Activated gamma-delta T cell treated with anti-CD3 and anti-CD28 coated beads, Interleukin-2, amount 50 U/mL, for 16 hours (primary cell): ENCODE measurements around the gene SPHK2.
"Not testable (repeated sequence)": the region's sequence is repeated elsewhere in the genome, so short reads cannot be mapped to it uniquely, and the experiment has no call there.

Experiments used
- DNase-seq: peaks from one replicate; pipeline ENCODE4 v3.0.0-alpha.2; 2020; ENCODE audit warnings: low read depth

Gene SPHK2

DNA sequence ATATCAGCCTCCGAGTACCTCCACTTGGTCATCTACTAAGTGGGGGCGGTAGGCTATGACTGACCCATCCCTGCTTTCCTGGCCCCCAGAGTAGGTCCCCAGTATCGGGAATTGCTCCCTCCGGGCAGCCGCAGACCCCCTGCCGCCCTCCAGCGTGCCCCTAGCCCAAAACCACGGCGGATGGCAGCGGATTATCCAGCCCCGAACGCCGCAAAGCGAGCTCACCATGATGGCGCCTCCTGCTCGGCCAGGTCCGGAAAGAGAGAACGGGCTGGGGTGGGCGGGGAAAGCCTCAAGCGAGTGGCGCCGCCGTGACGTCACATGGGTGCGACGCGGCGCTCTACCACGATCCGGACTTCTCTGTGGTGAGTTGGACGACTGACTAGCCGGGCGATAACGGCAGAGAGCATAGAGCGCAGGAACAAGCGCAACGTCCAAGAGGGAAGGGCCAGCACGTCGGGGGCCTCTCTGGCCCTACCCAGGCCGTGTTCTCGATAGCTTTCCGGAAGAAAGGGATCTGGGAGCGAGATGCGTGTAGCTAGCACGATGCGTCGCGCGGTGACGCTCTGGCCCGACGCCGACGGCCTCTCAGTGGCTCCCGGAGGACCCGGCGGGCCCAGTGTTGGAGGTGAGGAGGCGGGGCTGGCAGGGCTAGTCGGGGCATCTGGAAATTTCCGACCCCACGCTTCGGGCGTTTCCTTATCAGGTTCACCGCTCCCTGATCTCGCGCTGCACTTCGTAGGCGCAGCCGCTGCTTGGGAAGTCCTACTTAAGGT, at the start of gene SPHK2, which contains the start of gene RPL18:
TSS of gene SPHK2 (plus strand) at position 591 of the 776 bp plus-strand sequence. CDS start 1,009 bp downstream, outside the sequence.
TSS of gene RPL18 (minus strand) at position 263 of the 776 bp plus-strand sequence. CDS start at position 228, 35 bp downstream.
- DNase-seq = peak; percentile 95

DNA sequence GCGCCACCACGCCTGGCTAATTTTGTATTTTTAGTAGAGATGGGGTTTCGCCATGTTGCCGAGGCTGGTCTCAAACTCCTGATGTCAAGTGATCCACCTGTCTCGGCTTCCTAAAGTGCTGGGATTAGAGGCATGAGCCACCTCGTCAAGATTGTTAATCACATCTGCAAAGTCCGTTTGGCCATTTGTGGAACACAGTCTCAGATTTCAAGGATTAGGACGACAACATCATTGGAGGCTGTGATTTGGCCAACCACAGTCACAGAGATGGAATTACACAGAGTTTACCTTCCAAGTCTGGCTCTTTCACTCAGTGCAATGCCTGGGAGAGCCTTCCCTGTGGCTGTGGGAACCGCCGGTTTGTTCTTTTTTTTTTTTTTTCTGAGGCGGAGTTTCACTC, 49.5 kb upstream of the SPHK2 start:
- no peak for DNase-seq

DNA sequence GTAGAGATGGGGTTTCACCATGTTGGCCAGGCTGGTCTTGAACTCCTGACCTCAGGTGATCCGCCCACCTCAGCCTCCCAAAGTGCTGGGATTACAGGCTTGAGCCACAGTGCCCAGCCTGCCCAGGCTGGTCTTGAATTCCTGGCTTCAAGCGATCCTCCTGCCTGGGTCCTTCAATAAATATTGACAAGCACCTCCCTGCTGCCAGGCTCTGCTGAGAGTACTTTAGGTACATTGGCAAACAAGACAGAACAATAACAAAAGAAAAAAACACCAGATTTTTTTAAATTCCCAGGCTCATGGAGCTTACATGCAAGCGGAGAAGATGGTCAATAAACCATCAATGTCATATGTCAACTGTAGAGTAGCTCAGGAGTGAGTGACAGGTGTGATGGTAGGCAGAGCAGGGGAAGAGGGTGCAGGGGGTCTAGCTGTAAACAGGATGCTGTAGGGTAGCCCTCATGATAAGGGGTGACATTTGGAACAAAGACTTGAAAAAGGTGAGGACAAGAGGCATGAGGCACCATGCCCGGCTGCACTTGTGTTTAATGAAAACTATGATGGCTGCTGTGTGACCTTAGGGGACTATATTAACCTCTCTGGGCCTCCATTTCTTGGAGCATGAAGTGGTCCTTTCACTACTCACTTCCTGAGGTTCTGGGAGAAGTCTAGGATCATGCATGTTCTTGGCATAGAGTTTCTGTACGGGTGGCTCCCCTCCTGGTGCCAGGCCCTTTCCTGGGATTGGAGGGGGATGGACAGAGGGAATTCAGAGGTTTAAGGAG, 47.7 kb upstream of the SPHK2 start:
- DNase-seq = no peak

DNA sequence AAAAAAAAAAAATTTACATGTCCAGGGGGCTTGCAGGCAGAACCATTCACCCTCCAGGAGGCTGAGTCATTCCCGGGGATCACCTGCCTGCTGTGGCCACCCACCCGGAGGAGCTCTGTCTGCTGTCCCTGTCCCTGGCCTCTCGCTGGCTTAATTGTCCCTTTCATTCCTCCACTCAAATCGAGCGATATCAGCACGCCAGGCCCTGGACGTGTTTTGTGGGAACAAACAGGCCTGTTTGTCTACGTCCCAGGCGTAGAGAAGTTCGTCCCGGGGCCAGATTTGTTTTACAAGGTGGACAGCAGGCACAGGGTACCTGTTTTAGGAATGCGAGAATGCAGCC, 46.2 kb upstream of the SPHK2 start:
- no peak for DNase-seq

DNA sequence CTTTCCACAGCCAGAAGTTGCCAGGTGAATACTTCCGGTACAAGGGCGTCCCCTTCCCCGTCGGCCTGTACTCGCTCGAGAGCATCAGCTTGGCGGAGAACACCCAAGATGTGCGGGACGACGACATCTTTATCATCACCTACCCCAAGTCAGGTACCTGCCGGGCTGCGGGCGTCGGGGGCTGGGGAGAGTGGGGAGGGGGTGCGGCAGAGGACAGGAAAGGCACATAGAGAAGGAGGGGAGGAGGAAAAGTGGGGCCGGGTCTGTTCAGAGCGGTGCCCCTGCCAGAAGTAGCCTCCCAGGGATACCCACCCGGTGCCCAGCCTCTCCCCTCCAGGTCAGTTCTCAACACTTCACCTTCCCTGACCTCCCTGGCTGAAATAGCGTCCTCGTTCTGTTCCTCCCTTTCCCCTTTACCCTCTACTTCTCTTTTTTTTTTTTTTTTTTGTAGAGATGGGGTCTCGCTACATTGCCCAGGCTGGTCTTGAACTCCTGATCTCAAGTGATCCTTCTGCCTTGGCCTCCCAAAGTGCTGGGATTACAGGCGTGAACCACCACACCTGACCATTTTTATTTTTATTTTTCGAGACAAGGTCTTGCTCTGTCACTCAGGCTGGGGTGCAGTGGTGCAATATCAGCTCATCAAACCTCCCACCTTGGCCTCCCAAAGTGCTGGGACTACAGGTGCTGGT, 43.2 kb upstream of the SPHK2 start:
- DNase-seq = no peak

GRCh38 chr19:48577908-48578307, 41.4 kb upstream of the SPHK2 start:
- not testable (repeated sequence) for DNase-seq

- no peak for DNase-seq
Observed at GRCh38 chr19:48578891-48579290, 40.4 kb upstream of the SPHK2 start.

DNA sequence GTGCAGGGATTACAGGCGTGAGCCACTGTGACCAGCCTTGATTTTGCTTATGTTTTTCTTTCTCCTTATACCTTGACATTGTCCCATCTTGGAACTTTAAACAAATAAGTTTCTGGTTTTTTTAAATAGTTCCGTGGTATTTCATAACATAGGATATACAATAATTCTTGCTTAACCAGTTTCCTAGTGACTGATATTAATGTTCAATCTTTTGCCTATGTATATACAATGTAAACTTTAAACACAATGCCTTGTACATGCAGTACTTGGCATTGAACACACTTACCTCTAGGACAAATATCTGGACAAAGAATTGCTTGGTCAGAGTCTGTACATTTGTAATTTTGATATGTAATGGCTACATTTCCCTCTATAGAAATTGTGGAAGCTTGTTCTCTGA, 37.1 kb upstream of the SPHK2 start:
- no peak for DNase-seq

GRCh38 chr19:48587387-48587786, 31.9 kb upstream of the SPHK2 start:
- DNase-seq = no peak

DNA sequence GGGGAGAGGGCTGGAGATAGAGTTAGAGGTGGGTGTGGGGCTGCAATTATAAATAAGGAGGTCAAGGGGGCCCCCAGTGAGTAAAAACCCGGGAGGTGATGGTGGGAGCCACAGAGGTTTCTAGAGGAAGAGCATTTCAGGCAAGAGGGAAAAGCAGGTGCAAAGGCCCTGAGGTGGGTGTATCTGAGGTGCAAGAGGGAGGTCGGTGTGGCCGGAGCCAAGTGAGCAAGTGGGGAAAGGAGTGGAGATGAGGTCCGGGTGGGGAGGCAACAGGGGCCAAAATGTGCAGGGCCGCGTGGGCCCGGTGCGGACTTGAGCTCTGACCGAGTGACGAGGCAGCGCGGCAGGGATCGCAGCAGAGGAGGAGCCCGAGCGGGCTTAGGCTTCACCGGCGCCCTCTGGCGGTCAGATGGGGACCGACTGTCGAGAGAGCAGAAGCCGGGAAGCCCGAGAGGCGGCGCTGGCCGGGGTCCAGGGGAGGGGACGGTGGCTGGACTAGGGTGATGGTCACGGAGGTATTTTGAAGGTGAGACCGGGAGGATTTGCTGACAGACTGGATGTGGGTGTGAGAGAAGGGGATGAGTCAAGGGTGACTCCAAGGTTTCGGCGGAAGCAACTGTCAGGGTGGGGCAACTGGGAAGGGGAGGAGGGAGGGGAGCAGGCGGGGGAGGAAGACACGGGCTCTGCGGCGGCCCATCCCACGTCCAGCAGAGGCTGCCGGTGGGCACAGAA, 30.5 kb upstream of the SPHK2 start:
- DNase-seq = peak; percentile 80

GRCh38 chr19:48591021-48591420, 28.3 kb upstream of the SPHK2 start:
- no peak for DNase-seq

DNA sequence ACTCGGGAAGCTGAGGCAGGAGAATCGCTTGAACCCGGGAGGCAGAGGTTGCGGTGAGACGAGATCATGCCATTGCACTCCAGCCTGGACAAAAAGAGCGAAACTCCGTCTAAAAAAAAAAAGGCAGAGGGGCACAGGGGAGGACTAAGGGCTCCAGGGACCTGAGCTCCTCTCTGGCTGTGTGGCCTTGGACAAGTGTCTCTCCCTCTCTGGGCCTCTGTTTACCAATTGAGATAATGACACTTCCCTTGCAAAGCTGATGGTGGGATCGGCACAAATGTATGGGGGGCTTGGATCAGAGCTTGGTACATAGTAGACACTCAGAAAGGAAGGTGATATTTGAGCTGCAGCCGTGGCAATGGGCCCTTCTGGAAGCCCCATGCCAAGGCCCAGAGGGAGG, 24.1 kb upstream of the SPHK2 start:
- DNase-seq = no peak

DNA sequence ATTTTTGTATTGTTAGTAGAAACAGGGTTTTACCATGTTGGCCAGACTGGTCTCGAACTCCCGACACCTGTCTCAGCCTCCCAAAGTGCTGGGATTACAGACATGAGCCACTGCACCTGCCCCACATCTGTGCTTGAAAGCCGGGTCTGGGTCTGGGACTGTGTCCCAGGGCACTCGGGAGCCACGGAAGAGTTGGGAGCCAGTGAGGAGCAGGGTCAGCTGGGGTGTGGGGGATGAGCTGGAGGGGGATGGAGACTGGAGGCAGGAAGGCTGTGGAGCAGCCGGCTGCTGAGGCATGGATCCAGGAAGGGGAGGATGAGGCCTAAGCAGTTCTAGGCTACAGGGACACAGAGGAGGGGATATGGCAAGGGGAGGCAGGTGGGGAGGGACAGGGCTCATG, 23.5 kb upstream of the SPHK2 start:
- no peak for DNase-seq

- no peak for DNase-seq
Observed at GRCh38 chr19:48596237-48596636, 23.1 kb upstream of the SPHK2 start.

DNA sequence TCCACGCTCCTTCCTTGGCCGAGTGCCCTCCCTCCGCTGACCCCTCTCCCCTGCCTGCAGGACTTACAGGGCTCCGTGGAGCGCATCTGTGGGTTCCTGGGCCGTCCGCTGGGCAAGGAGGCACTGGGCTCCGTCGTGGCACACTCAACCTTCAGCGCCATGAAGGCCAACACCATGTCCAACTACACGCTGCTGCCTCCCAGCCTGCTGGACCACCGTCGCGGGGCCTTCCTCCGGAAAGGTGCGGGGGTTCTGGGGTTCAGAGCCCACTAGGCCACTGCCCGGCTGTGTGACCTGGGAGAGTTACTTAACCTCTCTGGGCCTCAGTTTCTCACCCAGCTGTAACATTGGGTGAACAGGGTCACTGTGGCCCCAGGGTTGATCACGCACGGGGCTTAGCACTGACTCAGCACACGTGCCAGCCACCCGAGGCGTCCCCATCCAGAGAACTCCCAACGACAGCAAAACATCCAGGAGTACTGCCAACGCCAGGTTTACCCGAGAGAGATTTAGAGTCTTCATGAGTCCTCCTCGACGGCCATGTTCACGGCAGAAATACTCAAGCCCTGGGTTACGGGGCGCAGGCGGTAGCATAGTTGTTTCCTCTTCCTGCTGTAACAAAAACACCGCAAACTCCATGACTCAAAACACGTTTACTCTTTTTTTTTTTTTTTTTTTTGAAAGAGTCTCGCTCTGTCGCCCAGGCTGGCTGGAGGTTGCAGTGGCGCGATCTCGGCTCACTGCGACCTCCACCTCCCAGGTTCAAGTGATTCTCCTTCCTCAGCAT, 22.4 kb upstream of the SPHK2 start:
- DNase-seq = no peak

DNA sequence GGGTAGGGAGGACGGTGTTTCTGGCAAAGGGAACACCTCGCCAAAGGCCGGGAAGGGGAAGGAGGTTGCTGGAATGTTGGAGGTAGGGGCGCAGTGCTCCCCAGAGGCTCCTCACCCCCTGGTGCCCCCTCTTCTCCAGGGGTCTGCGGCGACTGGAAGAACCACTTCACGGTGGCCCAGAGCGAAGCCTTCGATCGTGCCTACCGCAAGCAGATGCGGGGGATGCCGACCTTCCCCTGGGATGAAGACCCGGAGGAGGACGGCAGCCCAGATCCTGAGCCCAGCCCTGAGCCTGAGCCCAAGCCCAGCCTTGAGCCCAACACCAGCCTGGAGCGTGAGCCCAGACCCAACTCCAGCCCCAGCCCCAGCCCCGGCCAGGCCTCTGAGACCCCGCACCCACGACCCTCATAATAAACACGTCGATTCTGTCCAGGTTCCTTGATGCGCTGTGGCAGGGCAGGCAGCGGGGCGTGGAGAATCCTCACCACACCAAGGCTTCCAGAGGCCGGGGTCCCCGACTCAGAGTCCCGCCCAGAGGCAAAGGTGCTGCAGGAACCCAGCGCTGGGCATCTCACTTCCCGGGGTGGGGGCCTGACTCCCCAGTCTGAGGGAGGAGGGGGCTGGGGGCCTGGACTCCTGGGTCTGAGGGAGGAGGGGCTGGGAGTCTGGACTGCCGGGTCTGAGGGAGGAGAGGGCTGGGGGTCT, 20.2 kb upstream of the SPHK2 start:
- DNase-seq = no peak

- no peak for DNase-seq
Observed at GRCh38 chr19:48600679-48601417, 18.5 kb upstream of the SPHK2 start.

- DNase-seq = no peak
Observed at GRCh38 chr19:48603001-48603400, 16.3 kb upstream of the SPHK2 start.

GRCh38 chr19:48603449-48603848, 15.9 kb upstream of the SPHK2 start:
- DNase-seq = no peak

DNA sequence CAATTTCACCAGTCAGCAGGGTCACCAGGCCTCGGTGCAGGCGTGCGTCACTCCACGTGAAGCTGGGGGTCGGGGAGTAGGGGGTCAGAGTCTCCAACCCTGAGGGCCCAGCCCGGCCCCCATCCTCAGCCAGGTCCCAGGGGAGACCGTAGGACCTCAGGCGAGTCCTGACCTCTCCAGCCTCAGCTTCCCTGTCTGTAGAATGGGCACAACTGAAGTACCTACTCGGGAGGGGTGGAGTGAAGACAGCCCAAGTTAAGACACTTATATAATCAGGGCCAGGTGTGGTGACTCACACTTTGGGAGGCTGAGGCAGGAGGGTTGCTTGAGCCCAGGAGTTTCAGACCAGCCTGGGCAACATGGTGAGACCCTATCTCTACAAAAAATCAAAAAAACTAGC, 15.5 kb upstream of the SPHK2 start:
- DNase-seq = no peak
